Uterus (tissue), 4 donors: ENCODE data around the gene DCLK2. TPM values are rescaled to one million over a fixed set of nuclear protein-coding genes. Genes with fewer than 3 reads are reported as not detected.

ENCODE experiments used
- DNase-seq, 2 donors: peaks; one replicate each; pipeline ENCODE4 v3.0.0-alpha.2; 2019 to 2020
- H3K27ac ChIP-seq, 2 donors: fragments of 200-600 bp; sonication (generic); 1 replicate in 1 of 2; 2 replicates in 1 of 2; pipeline ENCODE4 v1.5.1; 2016 to 2018
- H3K27me3 ChIP-seq, 2 donors: fragments of 200-600 bp; sonication (generic); one replicate each; pipeline ENCODE4 v1.5.1; 2018 to 2019; ENCODE audit warnings: control low read depth in 1 of 2
- H3K36me3 ChIP-seq, 2 donors: fragments of 200-600 bp; sonication (generic); one replicate each; pipeline ENCODE4 v1.5.1; 2019; ENCODE audit warnings: control low read depth in 1 of 2
- H3K4me1 ChIP-seq, 2 donors: fragments of 200-600 bp; sonication (generic); one replicate each; pipeline ENCODE4 v1.5.1; 2018 to 2019; ENCODE audit warnings: control low read depth in 1 of 2
- H3K4me3 ChIP-seq, 2 donors: fragments of 200-600 bp; sonication (generic); 1 replicate in 1 of 2; 2 replicates in 1 of 2; pipeline ENCODE4 v1.5.1; 2018 to 2019; ENCODE audit warnings: mild to moderate bottlenecking in 1 of 2
- H3K9me3 ChIP-seq, 2 donors: fragments of 200-600 bp; sonication (generic); one replicate each; pipeline ENCODE4 v1.5.1; 2019; ENCODE audit warnings: control low read depth in 1 of 2
- POLR2A ChIP-seq, 2 donors: fragments of 450-650 bp; IDR thresholded peaks; one replicate each; pipeline ENCODE4 v1.6.1; 2016; ENCODE audit warnings: antibody characterized with exemption in 2 of 2, mild to moderate bottlenecking in 1 of 2, moderate library complexity in 1 of 2
- intact Hi-C: fragments of 100-400 bp; cut with DNase I; formaldehyde crosslinking; loops from one replicate; pipeline ENCODE4 v1.15.1; 2023; ENCODE audit warnings: low total_unique reads
- total RNA-seq, 4 donors: library from RNA; depleted of rRNA in 3 of 4; stranded (reverse); fragments of >200 nt in 3 of 4; gene quantifications; one replicate each; pipeline versions ENCODE4 v1.1.0 to v1.2.4, GENCODE V29; 2014 to 2023
- TF ChIP-seq, protein P1 (sequence below), 4 experiments: fragments of 200-600 bp in 2 of 4; fragments of 450-650 bp in 2 of 4; sonication (generic) in 2 of 4; IDR thresholded peaks; one replicate each; pipeline ENCODE4 v1.5.1; 2016 to 2019; ENCODE audit warnings: antibody characterized with exemption in 4 of 4, mild to moderate bottlenecking in 2 of 4, moderate library complexity in 1 of 4
- donor health status: DM: yes; HTN: yes; CAD: no.

The DCLK2 gene
- total RNA-seq, 4 donors from 2014 or later, result 0.29 to 27.5 (median 10.1) TPM

DNA sequence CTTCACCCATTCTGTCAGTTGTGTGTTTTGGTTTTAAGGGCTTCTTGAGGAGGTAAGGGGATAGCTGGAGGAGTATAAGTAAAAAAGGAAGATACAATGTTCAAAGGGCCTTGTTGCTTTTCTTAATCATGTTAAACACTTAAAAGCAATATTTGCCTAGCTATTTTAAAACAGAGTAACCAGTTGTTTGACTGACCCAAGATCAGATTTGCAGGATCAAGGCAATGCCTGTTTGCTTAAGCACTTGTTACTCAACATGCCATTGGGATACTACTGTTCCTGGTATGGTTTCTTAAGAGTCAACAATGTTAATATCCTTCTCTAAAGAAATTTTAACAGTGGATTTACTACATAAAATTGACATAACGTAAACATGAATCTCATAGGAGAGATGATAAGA is 2.6 kb downstream of the DCLK2 start:
- Histone ChIP-seq H3K27ac (no peak overlapping the region), H3K4me1 (no peaks in the 10 kb centered on the region), H3K27me3 (no peaks in the 10 kb centered on the region), H3K9me3 (no peaks in the 10 kb centered on the region), H3K4me3 (no peak overlapping the region), H3K36me3 (no peaks in the 10 kb centered on the region)
- intact Hi-C loops, result no loop called here
- no peak for DNase-seq
- TF ChIP-seq, protein P1, sequence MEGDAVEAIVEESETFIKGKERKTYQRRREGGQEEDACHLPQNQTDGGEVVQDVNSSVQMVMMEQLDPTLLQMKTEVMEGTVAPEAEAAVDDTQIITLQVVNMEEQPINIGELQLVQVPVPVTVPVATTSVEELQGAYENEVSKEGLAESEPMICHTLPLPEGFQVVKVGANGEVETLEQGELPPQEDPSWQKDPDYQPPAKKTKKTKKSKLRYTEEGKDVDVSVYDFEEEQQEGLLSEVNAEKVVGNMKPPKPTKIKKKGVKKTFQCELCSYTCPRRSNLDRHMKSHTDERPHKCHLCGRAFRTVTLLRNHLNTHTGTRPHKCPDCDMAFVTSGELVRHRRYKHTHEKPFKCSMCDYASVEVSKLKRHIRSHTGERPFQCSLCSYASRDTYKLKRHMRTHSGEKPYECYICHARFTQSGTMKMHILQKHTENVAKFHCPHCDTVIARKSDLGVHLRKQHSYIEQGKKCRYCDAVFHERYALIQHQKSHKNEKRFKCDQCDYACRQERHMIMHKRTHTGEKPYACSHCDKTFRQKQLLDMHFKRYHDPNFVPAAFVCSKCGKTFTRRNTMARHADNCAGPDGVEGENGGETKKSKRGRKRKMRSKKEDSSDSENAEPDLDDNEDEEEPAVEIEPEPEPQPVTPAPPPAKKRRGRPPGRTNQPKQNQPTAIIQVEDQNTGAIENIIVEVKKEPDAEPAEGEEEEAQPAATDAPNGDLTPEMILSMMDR (IDR thresholded peaks at IDR 0.05), result no peak
- TF ChIP-seq POLR2A (IDR thresholded peaks at IDR 0.05), result no peak

DNA sequence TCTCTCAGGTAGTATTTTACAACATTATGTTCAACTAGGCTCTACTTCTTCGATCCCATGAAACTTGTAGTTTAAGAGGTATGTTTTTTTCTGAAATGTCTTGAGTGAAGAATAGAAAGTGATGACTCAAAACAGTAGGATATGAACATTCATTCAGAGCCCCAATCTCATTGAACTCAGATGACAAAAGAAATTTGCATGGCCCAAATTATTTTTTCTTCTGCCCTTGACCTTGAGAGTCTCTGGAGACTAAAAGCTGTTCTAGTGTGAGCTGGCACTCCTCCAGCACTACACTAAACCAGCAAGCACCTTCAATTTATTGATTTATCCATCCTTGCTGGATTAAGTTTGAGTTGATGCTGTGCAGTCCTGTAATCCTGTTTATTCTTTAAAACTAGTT is 4.0 kb downstream of the DCLK2 start:
- intact Hi-C loops, result no loop called here
- no peak for DNase-seq
- no peaks in the 10 kb centered on the region for H3K4me1 ChIP-seq
- H3K4me3 ChIP-seq, result no peak overlapping the region
- H3K27ac ChIP-seq, result no peak overlapping the region
- no peaks in the 10 kb centered on the region for H3K36me3 ChIP-seq
- TF ChIP-seq POLR2A (IDR thresholded peaks at IDR 0.05), result no peak
- TF ChIP-seq, protein P1 (IDR thresholded peaks at IDR 0.05), result no peak
- H3K27me3 ChIP-seq, result no peaks in the 10 kb centered on the region
- H3K9me3 ChIP-seq, result no peaks in the 10 kb centered on the region

DNA sequence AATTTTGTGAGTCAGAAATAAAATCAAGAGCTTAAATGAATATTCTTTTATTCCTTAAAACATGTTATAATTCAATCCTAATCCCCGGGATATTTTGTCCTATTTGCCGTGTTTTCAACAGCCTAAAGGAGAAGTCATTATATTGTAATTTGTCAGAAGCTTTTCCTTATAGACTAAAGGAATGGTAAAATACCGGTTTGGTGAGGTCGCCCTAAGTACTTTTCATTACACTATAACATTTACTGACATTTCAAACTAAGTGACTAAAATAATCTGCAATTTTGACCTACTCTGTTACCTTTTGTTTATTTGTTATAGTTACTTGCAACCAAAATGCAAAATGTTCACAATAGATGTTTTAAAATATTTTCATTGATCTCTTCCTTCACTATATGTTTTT is 8.8 kb downstream of the DCLK2 start:
- no peak for TF ChIP-seq POLR2A (IDR thresholded peaks at IDR 0.05)
- TF ChIP-seq, protein P1 (IDR thresholded peaks at IDR 0.05), result no peak
- Histone ChIP-seq H3K4me1 (no peaks in the 10 kb centered on the region), H3K36me3 (no peaks in the 10 kb centered on the region), H3K9me3 (no peaks in the 10 kb centered on the region), H3K4me3 (no peak overlapping the region), H3K27ac (no peak overlapping the region), H3K27me3 (no peaks in the 10 kb centered on the region)
- intact Hi-C loops, result no loop called here
- DNase-seq, result no peak

DNA sequence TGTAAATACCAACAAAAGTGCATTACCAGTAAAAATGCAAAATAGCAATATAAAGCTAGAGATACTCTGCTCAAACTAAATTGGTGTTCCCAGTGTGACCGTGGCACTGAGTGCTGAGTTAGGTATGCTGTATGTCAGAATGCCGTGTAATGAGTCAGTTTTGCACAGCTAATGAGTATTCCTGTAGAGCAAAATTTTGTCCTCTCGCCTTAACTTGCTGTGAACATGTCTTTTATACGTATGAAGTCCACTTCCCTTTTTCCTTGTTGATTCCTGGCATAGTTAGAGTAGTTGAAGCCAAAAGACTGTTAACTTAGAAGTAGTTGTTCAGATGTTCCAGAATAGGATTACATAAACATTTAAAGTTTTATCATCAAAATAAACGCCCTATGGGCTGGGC is 11.5 kb downstream of the DCLK2 start:
- Histone ChIP-seq H3K4me3 (no peak overlapping the region), H3K27ac (no peak overlapping the region), H3K4me1 (no peaks in the 10 kb centered on the region), H3K9me3 (no peaks in the 10 kb centered on the region), H3K36me3 (no peaks in the 10 kb centered on the region), H3K27me3 (no peaks in the 10 kb centered on the region)
- no peak for DNase-seq
- TF ChIP-seq, protein P1 (IDR thresholded peaks at IDR 0.05), result no peak
- intact Hi-C loops, result no loop called here

DNA sequence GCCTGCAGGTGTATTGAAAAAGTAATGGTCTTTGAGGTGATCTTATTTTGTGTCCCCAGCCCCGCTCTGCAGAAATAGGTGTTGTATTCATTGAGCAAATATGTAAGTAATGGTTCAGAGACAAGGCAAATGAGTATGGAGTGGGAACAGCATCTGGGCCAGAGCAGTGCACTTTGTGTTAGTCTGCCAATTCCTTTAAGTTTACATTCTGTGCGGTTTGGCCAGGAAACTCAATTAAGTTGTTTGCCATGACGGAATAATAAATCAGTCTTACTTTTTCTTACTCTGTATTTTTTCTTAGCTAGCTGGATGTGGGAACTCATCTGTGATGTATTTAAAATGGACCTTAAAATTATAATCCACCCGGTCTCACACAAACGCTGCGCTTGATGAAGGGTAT is 12.6 kb downstream of the DCLK2 start:
- intact Hi-C loops, result no loop called here
- H3K27ac ChIP-seq, result no peak overlapping the region
- no peak overlapping the region for H3K4me3 ChIP-seq
- TF ChIP-seq, protein P1 (IDR thresholded peaks at IDR 0.05), result no peak
- no peak for TF ChIP-seq POLR2A (IDR thresholded peaks at IDR 0.05)
- H3K27me3 ChIP-seq, result no peaks in the 10 kb centered on the region
- H3K36me3 ChIP-seq, result no peaks in the 10 kb centered on the region
- H3K9me3 ChIP-seq, result no peaks in the 10 kb centered on the region
- no peaks in the 10 kb centered on the region for H3K4me1 ChIP-seq
- no peak for DNase-seq
